ENCODE measurements around the gene TADA2B. TPM values are rescaled to one million over a fixed set of nuclear protein-coding genes. Genes with fewer than 3 reads are reported as not detected.

The TADA2B gene
- polyA plus RNA-seq, 2 of the 4 experiments (the other 2 are of a cell fraction), result 6.7 to 10.8 TPM

GRCh38 chr4:7031558-7032449 lies 11.4 kb upstream of the TADA2B start:
- H3K4me1 ChIP-seq, result peaks cover 53% of the 10 kb centered on the region
- no peaks in the 10 kb centered on the region for H3K9me3 ChIP-seq
- ATAC-seq (no peak), DNase-seq (ENCODE audit: low read depth in 1 of 2, low spot score in 1 of 2) (no peak), FAIRE-seq (no peak)
- WGBS (ENCODE audit: missing lambda C conversion rate), result 78% methylated on average over 34 of the region's 35 CpGs
- TF ChIP-seq REST (IDR thresholded peaks at IDR 0.05), result no peak
- TF ChIP-seq MAFK (IDR thresholded peaks at IDR 0.05; ENCODE audit: partially characterized antibody), result peak; percentile 64
- ChIA-PET CTCF (interaction anchor here (1.7 to 3.8 kb wide), 2 partner anchors 11 to 39 kb away, joined by 4 to 15 read pairs; no protein-coding TSS in a partner anchor), POLR2A (no interaction called here)
- no peak overlapping the region for H3K4me3 ChIP-seq
- peak overlapping the region in 1 of 2 experiments; percentile 48; a peak in 2 of 6 replicates for H3K27ac ChIP-seq
- no peak overlapping the region for H3K4me2 ChIP-seq

GRCh38 chr4:7032596-7032995 lies 10.6 kb upstream of the TADA2B start:
- FAIRE-seq (no peak), ATAC-seq (no peak), DNase-seq (ENCODE audit: low read depth in 1 of 2, low spot score in 1 of 2) (no peak)
- TF ChIP-seq RAD21 (conservative IDR thresholded peaks at IDR 0.05 in 1 of 2, IDR thresholded peaks at IDR 0.05 in 1 of 2), result no peak
- no peak for TF ChIP-seq CBX8 (IDR thresholded peaks at IDR 0.05)
- no peak for TF ChIP-seq EHF (CRISPR knock-in tag; IDR thresholded peaks at IDR 0.05)
- TF ChIP-seq JUN (IDR thresholded peaks at IDR 0.05), result no peak
- no peak for TF ChIP-seq MAZ (IDR thresholded peaks at IDR 0.05; ENCODE audit: borderline replicate concordance, low read depth, low read length)
- no peak for TF ChIP-seq ATOH8 (CRISPR knock-in tag; IDR thresholded peaks at IDR 0.05; ENCODE audit: low read depth)
- no peak for TF ChIP-seq ESRRA (IDR thresholded peaks at IDR 0.05; ENCODE audit: borderline replicate concordance, low read length)
- TF ChIP-seq RARB (CRISPR knock-in tag; IDR thresholded peaks at IDR 0.05), result no peak
- TF ChIP-seq NR3C1 (IDR thresholded peaks at IDR 0.05), result no peak
- TF ChIP-seq HMGXB4 (CRISPR knock-in tag; IDR thresholded peaks at IDR 0.05; ENCODE audit: borderline replicate concordance), result no peak
- no peak for TF ChIP-seq USF2 (IDR thresholded peaks at IDR 0.05)
- no peak for TF ChIP-seq CHD4 (IDR thresholded peaks at IDR 0.05; ENCODE audit: borderline replicate concordance)
- TF ChIP-seq FOSL2 (IDR thresholded peaks at IDR 0.05), result no peak
- TF ChIP-seq FOSL2 (CRISPR knock-in tag; IDR thresholded peaks at IDR 0.05), result no peak
- no peak for TF ChIP-seq E2F6 (IDR thresholded peaks at IDR 0.05; ENCODE audit: borderline replicate concordance, low read depth)
- TF ChIP-seq SREBF2 (IDR thresholded peaks at IDR 0.05), result no peak
- no peak for TF ChIP-seq ZNF302 (CRISPR knock-in tag; IDR thresholded peaks at IDR 0.05)
- no peak for TF ChIP-seq POLR2AphosphoS2 (conservative IDR thresholded peaks at IDR 0.05; ENCODE audit: low read length)
- no peak for TF ChIP-seq POLR2A (IDR thresholded peaks at IDR 0.05; ENCODE audit: low read length)
- TF ChIP-seq RFX5 (IDR thresholded peaks at IDR 0.05), result no peak
- Histone ChIP-seq H3K4me3 (no peak overlapping the region), H3K9me3 (no peaks in the 10 kb centered on the region), H3K4me2 (no peak overlapping the region), H3K4me1 (peaks cover 58% of the 10 kb centered on the region), H3K27ac (peak overlapping the region in 1 of 2 experiments; percentile 48; a peak in 1 of 6 replicates)
- ChIA-PET POLR2A (no interaction called here), CTCF (interaction anchor here (1.7 kb wide), 1 partner anchor 12 kb away, joined by 4 read pairs; no protein-coding TSS in a partner anchor)
- WGBS (ENCODE audit: missing lambda C conversion rate), result 81% methylated on average over 8 of the region's 8 CpGs

Data from A549 (cell line).